Cerebellar cortex (tissue), 1 donor: ENCODE results near the gene EVL.

Experiments
- DNase-seq: peaks from one replicate; pipeline ENCODE4 v3.0.0-alpha.2; 2015; ENCODE audit warnings: low spot score

EVL gene

DNA sequence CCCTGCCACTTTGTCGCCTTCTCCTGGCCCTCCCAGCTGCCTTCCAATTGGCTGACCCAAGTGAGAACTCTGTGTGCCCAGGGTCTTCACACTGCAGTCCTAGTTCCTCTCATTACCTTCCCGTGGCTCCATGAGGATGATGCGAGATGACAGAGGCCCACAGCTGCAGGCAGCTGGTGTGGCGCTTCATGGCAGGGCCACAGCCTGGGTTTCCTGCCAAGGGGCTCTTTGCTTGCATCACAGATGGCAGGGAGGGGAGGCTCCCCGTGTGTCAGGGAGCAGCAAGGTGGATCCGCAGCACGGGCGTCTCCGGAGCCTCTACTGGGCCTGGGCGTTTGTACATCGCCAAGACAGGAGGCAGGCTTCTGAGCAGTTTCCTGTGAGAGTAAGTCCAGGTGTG is 65.3 kb downstream of the EVL start:
- no peak for DNase-seq

- DNase-seq = peak; percentile 36
Measured at GRCh38 chr14:100131181-100131580, 66.0 kb downstream of the EVL start.

DNA sequence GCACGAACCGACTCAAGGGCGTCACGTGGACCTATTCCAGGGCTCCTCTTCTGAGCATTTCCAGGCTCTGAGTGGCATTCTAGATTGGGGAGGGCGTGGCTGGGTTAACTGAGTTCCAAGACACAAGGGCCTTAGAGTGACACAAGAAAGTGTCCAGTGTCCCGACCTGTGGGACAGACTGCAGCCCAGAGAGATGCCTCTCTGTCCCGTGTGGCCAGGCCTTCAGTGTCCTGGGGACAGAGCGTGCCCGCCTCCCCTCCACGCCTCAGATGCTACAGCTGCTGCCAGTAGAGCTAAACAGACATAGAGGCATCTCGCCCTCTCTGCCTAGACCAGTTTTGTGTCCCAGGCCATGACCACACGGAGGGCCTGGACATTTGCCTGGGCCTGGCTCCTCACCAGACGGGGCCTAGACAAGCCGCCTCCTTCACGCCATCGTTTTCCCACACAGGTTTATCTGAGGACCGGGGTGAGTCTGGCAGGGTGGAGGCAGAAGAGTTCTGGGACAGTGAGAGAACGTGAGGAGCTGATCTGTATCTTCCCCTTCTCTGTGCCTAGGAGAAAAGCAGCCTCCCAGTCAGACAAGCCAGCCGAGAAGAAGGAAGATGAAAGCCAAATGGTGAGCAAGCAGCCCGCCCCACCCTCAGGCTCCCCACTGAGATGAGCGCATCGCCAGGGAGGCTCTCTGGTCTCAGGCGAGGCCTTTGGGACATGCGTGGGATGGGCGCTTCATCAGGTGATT is 67.1 kb downstream of the EVL start:
- peak; percentile 59 for DNase-seq

DNA sequence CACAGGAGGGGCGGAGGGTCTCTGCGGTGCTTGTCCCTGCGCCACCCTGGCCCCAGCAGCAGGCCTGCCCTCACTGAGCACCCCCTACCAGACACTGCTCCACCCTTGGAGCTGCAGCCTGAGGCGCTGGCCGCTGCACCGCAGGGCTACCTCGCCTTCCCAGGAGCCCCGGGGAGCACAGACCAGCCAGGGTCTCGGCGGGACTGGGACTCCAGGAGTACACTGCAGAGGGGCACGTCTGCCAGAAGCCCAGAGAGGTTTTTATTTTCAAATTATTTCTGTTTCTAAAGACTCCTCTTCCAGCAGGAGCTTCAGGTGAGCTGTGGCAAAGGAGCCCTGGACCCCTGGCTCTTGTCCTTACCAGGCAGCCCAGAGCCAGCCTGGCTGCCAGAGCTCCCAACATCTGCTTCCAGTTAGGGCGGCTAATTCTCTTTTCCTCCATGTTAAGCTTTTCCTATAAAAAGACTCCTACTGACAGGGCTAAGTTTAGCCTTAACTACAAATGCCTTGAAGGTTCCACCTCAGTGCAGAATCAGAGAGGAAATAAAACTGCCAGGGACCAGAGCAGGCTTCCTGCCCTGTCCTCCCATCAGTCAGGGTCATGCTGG is 67.8 kb downstream of the EVL start:
- no peak for DNase-seq

DNA sequence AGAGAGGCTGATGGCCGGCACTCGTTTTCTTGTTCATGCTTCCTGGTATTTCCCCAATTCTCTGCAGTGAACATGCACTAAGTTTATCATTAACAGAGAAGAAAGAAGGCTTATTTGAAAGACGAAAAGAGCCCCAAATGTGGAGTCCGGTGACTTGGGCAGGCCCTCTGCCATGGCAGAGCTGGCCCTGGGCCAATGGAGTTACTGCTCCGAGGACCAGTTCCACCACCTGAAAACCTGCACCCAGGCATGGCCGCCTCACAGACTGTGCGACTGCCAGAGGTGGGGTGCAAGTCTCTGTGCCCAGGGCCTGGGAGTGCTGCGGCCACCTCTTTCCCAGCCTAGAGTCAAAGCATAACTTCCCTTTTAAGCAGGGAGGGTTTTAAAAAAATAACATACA is 69.4 kb downstream of the EVL start:
- no peak for DNase-seq

- no peak for DNase-seq
Measured at GRCh38 chr14:100135073-100135472, 69.9 kb downstream of the EVL start.

- no peak for DNase-seq
Measured at GRCh38 chr14:100135784-100136183, 70.6 kb downstream of the EVL start.

- no peak for DNase-seq
Measured at GRCh38 chr14:100137173-100137572, 72.0 kb downstream of the EVL start.

GRCh38 chr14:100138082-100138787 is 73.0 kb downstream of the EVL start:
- peak; percentile 94 for DNase-seq

- DNase-seq = no peak
Measured at GRCh38 chr14:100138955-100139354, 73.7 kb downstream of the EVL start.

DNA sequence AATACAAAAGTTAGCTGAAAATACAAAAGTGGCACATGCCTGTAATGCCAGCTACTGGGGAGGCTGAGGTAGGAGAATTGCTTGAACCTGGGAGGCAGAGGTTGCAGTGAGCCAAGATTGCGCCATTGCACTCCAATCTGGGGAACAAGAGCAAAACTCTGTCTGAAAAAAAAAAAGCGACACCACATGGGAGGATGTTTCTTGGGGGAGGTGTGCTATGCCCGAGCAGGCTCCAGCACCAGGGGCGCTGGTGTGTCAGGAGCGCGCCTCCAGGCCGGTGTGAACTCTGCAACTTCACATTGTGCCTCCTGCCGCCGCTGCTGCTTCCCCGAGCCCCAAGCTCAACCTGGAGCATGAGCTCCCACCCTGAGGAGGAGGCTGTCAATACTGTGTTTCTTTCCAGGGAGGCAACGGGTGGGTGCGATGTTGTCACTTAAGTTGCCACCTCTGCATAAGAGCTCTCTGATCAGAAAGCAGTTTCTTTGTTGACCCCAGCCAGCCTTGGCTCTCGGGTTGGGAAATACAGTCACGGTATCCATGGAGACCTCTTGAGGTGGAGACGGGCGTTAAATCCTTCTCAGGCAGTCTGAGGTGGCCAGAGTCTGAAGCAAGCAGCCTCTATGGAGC is 75.3 kb downstream of the EVL start:
- DNase-seq = no peak

- DNase-seq = no peak
Measured at GRCh38 chr14:100141098-100141497, 75.9 kb downstream of the EVL start.

GRCh38 chr14:100142073-100143040 is 77.1 kb downstream of the EVL start:
- peak; percentile 71 for DNase-seq

DNA sequence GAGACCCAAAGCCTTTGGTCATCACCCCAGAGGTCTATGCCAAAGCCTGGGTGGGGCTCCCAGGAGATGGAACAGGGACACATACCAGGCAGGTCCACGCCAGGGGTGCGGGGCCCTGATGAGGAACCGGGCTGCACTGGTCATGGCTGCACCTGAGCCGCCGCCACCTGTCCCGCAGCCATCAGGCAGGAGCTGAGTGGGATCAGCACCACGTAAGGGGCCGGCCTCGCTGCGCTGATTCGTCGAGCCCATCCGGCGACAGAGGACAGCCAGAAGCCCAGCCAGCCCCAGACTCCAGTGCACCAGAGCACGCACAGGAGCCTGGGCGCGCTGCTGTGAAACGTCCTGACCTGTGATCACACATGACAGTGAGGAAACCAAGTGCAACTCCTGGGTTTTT is 78.3 kb downstream of the EVL start:
- DNase-seq = peak; percentile 25

DNA sequence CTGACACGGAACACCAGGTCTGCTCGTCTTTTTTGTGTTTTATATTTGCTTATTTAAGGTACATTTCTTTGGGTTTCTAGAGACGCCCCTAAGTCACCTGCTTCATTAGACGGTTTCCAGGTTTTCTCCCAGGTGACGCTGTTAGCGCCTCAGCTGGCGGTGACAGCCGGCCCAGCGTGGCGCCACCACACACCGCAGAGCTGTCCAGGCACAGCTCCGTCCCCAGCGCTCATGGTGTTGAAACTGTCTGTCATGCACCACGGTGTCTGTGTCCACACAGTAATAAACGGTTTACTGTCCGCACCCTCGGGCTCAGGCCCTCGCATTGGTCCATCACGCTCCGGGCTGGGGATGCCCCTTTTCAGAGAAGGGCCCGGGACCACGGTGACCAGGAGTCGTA is 78.7 kb downstream of the EVL start:
- no peak for DNase-seq

DNA sequence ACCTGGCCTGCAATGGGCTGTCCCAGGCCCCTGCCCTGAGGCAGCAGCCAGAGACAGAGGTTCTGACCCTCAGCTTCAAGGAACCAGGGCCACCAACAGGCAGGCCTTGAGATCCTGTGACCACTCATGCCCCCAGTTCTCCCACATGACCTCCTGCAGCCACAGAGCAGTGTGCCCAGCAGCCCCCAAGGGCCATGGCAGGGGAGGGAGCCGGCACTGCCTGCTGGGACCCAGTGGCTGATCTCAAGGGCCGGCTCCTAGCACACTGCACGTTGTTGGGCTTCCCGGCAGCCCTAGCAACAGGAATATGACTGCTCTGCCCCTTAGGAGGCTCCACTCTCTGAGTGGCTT is 79.4 kb downstream of the EVL start:
- DNase-seq = no peak

GRCh38 chr14:100144996-100145646 is 79.9 kb downstream of the EVL start:
- DNase-seq = no peak

GRCh38 chr14:100145682-100146464 is 80.7 kb downstream of the EVL start:
- no peak for DNase-seq

GRCh38 chr14:100146531-100147091 is 81.4 kb downstream of the EVL start:
- DNase-seq = no peak

- DNase-seq = peak; percentile 69
Measured at GRCh38 chr14:100147181-100147631, 82.0 kb downstream of the EVL start.
